ENCODE data around the gene SAXO1.
"Not testable (repeated sequence)": the region's sequence is repeated elsewhere in the genome, so short reads cannot be mapped to it uniquely, and the experiment has no call there.

Gene SAXO1

DNA sequence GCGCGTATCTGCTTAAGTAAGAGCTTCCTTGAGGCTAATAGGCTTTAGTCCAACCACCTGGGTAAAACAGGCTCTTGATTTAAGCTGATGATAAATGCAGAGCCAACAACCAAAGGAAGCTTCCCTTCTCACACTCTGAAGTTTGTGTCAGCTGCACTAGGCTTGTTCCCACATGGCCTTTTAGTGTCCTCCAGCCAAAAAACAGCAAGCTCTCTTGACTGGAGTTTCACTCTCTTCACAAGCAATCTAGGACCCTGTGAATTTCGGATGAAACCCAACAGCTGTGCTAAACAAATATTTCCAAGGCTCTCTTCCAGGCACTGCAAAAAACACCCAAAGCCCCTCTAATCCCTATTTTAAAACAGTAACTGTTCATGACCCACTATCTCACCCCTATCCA, 63.9 kb downstream of the SAXO1 start:
- no peak for DNase-seq

DNA sequence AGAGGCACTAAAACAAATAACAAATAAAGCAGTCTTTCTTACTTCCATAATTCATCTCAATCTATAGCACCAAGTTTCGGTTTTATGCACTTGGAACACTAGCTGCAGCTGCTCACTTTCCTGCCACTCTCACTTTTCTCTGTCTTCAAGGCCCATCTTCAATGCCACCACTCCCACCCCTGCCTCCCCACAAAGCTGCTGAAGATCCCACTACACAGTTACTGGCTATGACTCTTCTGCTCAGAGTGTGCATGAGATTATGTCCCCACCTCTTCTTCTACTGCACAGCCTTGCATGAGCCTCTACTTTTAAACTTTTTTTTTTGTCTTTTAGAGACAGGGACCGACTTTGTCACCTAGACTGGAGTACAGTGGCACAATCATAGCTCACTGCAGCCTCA, 77.4 kb downstream of the SAXO1 start:
- no peak for DNase-seq

DNA sequence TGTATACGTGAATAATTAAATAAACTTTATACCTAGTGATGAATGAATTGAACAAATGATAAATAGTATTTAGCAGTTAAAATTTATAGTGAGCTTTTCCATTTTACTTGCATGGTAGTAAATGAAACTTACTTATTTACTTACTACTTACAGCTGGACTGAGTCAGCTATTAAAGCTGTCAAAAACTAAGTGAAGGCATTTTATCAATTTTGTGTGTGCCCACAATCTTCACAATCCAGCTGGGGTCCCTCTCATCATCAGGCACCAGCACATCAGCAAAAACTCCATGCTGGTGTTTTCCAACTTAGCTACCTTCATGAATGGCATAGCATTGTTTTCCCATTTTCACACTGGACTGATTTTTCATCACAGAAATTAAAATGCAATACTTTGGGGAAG, 81.1 kb downstream of the SAXO1 start:
- no peak for DNase-seq

DNA sequence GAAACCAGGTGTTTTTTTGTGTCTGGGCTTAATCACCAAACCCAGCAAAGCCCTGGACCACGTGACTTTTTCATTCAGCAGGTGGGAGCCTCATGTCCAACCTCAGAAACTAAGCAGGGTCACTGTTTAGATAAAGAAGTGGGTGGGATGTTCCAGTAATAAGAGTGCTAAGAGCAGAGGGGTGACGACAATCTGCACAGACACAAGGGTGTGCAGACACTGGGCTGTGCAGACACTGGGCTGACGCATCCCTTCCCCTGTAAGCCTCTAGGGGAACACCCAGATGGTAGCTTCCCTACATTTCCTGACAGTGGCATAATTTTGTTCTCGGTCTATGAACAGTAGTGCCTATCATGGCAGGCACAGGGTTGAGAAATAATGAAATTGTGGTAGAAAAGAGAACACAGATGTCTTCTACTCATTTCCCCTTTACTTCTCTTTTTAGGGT, 85.1 kb downstream of the SAXO1 start:
- DNase-seq: no peak

DNA sequence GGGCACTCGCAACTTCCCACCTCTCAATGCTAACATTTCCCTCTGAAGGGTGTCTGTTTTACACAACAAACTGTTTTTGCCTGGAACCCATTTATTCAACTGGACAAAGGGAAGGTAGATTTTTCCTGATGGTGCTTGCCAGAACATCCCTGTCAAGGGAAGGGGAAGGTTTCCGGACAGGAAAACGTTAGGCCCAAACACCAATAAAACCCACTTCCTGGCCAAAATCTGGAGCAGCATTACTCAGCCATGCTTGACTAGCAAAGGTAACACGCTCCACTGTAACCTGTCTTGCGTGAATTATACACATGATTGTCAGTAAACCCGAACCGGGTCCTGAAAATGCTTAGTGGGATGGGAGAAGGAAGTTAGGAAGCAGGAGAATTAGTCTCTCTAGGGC, 90.2 kb downstream of the SAXO1 start:
- no peak for DNase-seq

DNA sequence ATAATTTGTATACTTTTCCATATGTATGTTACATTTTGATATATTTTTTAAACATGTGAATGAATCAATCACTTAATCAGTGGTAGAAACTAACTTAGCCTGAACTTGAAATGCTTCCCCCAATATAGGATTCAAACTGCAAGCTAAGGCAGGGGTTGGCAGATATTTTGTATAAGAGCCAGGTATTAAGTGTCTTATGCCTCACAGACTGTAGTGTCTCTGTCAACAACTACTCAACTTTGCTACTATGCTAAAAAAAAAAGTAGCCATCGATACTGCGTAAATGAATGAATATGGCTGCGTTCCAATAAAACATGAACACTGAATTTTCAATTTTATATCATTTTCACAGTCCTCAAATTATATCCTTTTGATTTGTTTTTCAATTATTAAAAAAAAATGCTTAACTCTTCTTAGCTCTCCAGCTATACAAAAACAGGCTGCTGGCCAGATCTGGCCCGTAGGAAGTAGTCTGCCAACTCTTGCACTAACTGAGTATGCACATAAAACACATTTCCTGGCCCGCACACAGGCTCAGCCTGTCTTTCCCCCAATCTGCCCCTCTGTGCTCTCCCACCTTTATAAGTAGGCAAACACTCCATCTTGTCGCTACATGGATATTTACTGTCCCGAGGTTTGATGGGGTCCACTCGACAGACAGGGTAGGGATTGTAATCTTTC, 91.8 kb downstream of the SAXO1 start:
- DNase-seq: no peak

DNA sequence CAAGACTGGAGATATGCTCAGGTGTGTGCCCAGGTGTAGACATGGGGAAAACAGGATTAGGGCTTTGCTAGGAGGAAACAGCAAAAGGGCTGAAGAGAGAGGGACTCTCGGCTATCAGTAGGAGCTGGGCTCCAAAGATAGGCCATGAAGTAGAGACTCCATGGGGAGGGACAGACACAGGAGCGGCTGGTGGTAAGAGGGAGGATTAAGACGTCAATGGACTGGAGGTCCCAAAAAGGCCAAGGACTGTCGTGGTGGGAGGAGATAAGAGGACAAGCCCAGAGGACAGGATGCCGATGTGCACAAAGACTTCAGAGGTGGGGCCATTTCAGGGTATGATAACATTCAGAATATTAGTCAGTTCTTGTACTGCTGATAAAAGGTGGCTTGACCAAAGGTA, 93.1 kb downstream of the SAXO1 start:
- DNase-seq: no peak

DNA sequence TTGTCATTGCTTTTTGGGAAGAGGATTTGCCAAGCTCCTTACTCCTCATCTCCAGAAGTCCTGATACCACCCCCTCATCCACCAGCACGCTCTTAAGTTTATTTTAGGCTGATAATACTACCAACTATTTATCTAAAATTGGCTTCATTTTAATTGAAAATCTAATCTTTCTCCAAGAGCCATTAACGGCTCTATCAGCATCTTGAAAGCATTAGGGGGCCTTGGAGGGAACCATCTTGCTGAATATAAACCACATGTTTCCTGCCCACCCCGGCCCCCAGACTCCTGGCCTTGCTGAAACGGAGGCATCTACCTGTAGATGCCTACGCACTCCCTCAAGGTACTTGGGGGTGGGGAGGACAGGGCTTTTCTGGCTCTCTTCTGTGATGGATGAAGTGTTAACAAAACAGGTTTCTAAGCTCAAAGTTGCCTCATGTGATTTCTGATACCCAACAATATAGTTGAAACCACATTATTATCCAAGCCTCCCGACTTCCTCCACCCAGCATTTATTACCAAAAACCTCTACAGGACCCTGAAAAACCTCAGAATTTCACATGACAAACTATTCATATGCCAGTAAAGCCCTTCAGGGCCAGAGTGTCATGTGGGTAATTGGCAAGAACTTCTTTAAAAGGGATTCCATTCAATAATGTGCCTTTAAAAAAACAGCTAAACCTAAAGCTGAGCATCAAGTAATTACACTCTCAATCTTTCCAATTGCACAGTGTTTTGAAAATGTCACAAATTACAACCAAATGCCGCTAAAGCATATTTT, 96.7 kb downstream of the SAXO1 start:
- no peak for DNase-seq

DNA sequence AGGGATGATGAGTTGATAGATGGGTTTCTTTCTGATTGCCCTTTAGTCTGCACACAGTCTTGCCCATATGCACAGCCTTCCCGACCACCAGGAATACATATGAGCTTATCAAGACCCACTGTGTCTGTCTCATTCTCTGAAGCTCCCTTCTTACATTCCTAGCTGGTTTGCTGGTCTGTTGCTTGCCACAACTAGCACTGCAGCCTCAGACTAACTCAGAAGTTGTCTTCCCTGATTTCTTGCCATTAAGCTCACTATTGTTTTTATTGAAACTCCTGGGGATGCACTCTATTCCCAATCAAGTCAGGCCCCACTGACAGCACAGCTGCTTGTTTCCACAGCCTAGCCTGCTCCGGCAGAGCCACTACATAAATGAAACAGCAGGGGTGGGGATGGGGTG, 97.5 kb downstream of the SAXO1 start:
- DNase-seq: no peak

DNA sequence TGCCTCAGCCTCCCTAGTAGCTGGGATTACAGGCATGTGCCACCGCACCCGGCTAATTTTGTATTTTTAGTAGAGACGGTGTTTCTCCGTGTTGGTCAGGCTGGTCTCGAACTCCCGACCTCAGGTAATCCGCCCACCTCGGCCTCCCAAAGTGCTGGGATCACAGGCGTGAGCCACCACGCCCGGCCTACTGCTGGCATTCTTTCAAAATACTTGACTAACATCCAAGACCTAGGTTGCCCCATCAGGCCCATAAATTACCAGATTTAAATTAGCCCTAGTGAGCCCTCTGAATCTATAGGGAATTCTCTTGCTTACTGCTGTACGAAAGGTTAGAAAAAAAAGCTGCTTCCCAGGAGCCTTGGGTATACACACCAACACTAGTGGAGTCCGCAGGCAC, 102.4 kb downstream of the SAXO1 start:
- DNase-seq: not testable (repeated sequence)

DNA sequence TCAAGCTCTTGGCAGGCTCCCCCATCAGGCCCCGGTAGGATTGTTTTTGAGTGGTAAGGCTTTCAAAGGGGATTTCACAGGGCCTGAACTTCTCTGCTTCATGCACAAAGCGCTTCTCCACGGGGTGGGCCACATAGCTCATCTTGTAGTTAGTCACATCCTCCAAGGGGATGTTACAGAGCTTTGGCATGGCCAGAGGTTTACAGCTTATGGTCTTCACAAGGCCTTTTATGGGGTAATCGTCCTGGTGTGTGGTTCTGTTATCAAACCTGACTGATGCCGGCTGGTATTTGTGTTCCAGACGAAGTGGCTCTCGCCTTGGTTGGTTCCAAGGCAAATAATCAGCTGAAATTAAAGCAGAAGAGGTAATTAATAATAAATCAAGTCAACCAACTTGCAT, 104.3 kb downstream of the SAXO1 start:
- DNase-seq: no peak

DNA sequence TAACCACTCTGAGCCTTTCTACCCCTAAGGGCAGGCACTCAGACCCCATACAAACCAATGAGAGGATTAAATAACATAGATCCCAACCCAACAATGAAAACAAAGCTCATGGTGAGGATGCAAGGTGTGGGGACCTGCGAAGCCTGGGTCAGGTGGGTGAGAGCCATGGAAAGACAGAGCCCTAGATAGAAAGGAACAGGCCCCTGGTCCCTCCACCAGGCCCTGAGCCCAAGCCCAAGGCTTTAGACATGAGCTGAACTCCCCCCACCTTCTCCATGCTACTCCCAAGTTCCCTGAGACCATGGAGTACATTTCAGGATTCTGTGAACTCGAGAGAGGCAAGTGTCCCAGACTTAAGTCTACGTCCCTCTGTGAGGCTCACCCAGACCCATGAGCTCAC, 106.5 kb downstream of the SAXO1 start:
- no peak for DNase-seq

DNA sequence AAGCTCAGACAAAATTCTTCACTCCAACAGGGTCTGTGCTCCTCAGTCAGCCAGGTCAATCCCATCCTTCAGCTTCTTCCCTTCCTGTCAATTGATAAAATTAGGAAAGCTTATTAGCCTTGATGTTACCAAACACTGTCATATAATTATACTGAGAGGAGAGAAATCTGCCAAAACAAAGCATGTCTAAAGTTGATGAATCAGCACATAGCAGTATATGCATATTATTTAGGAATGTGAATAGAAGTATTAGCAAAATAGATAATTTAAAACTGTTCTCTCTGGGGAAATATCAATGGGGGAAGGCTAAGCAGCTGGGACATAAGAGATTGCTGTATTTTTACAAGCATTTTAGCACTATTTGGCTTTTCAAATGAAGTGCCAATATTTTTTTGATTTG, 107.1 kb downstream of the SAXO1 start:
- DNase-seq: no peak

DNA sequence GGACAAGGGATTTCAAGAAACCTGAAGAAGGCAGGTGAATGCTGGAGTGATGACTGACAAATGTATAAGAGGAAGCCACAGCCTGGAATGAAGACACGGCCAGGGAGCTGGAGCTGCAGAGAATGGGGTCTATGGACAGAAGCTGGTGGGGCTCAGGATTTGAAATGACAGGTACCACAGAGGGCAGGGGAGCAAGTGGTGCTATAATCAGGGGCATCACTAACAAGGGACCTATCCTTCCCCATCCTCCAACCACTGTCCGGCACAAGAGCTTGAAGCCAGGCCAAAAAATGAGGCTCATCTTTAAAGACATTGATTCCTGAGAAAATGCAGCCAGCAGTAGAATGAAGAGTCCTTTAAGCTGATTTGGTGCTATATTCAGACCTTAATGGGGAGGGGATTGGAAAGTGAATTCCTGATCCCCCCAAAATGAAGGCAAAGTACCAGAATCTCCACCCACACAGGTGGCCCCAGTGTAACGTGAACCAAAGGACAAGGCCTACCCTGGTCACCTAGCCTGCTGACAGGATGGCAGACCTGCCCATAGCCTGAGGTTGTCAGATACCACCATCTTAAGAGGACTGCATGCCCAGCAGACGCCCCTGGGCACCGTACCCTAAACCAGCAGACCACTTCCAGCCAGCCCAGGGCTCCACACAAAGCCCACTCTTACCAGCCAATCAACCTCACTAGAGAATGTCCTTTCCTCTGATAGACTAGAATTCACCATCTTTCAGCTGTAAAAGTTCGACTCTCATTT, 109.2 kb downstream of the SAXO1 start:
- DNase-seq: no peak

DNA sequence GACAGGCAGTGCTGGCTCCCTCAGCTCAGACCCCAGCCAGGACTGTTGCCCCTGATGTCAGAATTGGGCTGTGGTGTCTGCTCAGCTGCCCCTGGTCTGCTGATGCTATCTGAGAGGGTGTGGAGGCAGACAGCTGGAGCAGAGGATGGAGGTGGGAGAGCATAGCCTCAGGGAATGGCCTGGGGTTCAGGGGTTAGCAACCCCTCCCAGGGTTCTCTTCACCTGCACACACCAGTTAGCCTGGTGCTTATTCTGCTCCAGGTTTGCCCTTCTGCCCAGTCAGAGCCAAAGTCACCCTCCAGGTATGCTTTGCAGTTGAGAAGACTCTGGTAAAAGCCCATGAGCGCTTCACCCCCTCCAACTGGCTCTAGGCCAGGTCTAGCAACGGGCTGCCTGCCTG, 109.8 kb downstream of the SAXO1 start:
- no peak for DNase-seq

DNA sequence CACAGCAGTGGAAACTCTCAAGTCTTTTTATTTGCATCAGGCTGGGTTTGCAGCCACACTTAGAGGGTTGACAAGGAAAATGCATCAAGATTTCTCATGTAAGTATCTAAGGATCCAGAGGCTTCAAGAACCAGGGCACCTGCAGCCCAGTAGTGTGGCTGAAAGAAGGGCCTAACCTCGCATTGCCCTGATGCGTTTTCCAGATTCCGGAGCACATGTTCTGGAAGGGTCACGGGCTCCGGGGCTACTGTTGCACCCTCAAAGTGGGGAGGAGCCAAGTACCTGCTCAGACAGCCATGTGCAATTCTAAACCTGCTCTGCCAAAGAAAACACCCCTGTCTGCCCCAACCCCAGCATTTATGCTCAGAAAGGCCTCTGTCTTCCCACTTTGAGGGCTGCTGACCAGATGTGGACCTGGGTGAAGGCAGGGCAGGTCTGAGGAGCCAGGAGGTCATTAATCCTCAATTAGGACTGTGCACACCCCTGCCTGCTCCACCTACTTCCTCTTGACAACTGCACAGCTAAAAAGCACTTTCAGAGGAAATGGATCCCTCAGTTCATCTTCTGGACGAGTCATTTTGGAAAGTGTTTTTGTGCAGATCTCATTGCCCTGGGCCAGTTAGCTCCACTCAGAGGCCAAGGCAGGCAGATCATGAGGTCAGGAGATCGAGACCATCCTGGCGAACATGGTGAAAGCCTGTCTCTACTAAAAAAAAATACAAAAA, 110.7 kb downstream of the SAXO1 start:
- no peak for DNase-seq

DNA sequence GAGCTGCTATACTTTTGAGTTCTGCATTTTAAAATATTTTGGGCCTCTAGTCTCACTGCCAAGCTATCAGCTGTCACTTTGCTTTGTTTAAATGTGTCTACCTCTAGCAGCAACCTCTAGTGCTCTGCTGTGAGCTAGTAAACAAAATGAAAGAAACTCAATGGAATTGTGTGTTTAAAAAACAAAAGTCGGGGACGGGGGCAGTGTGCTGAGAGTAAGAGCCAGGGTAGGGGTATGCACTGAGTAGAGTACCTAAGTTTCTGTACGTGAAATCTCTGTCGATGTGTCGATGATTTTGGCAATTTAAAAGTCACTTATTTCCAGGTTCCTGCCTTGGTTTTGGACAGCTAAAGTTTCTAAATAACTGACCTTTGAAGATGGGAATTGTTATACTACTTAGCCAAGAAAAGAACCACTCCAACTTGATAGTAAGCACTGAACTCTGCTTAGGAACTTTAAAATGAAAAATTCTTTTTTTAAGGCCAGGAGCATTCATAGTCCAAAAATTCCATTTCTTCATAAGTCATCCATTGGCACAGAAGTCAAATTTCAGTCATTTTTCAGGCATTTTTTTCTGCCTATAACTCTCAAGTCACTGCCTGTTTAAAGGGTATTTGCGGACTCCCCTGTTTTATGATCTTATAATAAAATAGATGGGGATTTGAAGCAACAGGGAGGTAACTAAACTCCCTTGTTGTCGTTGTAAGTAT, 111.5 kb downstream of the SAXO1 start:
- DNase-seq: no peak

DNA sequence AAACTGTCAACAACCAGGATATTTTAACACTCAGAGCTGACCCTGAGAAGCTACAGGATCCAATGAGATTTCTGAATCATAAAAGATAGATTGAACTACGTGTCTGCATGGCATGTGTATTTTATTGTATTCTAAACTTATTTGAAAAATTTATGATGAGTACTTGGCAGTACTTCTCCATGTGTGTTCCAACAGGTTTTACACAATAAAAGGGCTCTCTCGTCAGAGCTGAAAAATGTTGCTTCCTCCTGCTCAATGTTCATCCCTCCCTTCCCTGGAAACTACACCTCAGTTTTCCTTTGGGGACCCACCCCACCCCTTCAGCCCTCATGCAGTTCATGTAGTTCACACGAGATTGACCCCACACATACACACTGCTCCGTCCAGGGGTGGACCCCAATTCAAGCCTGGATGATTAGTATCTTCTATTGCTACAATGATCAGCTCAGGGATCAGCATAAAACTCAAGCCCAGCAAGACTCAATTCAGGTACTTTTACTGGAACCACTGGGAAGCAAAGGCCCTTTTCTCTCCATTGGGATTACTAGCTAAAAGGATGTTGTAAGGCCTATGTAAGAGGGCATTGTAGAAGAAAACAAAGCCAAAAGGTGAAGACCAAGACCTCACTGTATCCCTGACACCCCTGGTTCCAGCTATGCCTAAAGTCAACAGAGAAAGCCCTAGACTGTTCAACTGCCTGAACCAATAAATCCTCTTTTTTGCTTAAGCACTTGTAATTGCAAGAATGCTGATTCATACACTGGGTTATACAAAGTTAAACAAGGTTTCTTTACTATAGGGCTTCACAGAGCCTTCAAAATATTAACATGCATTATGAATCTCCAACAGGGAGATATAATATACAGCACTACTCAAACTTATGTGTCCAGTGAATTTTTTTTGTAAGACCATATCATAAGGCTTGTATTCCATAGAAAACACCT, 112.6 kb downstream of the SAXO1 start:
- DNase-seq: no peak

DNA sequence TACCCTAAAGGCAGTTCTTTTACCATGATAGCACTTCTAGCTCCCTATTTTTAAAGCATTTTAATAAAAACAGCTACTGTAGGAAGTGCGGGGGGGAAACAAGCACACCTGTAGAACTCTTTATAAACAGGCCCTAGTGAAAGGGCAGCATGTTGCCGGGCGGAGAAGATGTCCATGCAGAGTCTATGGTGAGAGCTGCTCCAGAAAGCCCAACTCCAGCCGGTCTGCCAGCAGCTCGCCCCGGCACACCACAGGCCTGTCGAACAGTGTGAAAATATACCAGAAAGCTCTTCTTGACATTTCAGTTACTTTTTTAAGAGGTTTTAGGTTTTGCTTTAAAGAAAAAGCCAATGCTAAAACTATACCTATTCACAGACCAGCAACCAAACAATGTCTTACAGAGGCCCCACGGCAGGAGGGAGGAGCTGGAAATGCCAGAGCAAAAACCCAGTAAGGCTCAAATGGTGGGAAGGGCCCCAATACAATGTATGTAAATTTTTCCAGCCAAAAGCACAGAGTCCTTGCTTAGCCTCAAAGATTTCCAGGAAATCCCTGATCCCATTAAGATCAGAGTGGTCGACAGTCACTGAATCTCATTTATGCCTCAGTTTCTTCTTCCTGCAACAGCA, 121.2 kb downstream of the SAXO1 start:
- no peak for DNase-seq

DNA sequence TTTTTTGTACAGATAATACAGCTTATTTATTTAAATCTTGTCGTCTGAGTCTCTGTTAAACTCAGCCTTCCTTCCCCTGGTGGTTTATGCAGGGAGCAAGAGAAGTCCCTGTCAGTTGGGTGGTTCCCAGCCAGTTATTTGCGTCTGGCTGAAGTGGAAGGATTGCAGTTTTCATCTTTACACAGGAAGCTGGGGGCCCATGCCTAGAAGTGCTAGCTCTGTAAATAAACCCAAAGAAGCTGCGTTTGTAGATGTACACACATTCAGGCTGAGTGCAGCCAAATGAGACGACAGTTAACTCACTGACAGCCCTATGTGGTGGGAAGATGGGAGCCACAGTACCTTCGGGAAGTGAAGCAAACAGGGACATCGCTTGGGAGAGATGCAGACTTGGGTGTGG, 122.1 kb downstream of the SAXO1 start:
- DNase-seq: no peak

DNA sequence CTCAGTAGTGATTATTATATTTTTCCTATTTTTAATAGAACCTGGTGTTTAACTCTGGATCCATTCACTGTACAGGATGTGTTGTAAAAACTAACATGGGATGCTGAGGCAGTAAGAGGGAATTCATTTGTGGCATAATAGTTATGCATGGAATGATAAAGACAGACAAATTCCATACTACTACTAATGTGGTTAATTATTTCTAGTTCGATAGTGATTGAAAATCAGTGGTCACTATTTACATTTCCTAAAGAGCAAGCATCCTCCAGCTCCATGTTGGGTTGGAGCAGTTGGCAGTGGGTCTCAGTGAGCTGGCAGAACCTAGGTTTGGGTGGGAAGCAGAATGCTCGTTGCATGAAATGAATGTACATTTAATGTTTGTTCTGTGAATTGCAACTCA, 122.6 kb downstream of the SAXO1 start:
- DNase-seq: no peak

All from activated gamma-delta T cell (primary cell).